Hepatocyte (in vitro differentiated cells): ENCODE results near the gene NAT16. TPM values are rescaled to one million over a fixed set of nuclear protein-coding genes. Genes with fewer than 3 reads are reported as not detected.

ENCODE experiments used
- DNase-seq: peaks from one replicate; pipeline ENCODE4 v3.0.0-alpha.2; 2016; ENCODE audit warnings: low spot score
- H2AFZ ChIP-seq: fragments of 200-600 bp; sonication (generic); 2 replicates; pipeline ENCODE4 v1.6.0; 2016; ENCODE audit warnings: antibody characterized with exemption, mild to moderate bottlenecking
- H3K27ac ChIP-seq: fragments of 200-600 bp; sonication (generic); 2 replicates; pipeline ENCODE4 v1.5.1; 2016; ENCODE audit warnings: mild to moderate bottlenecking
- H3K27me3 ChIP-seq: fragments of 200-600 bp; sonication (generic); 2 replicates; pipeline ENCODE4 v1.6.1; 2016
- H3K36me3 ChIP-seq: fragments of 200-600 bp; sonication (generic); replicated peaks from 2 replicates; pipeline ENCODE4 v1.5.1; 2016; ENCODE audit warnings: low read depth; ENCODE audit not compliant: insufficient read depth
- H3K4me1 ChIP-seq: fragments of 200-600 bp; sonication (generic); 2 replicates; pipeline ENCODE4 v1.5.1; 2016; ENCODE audit warnings: mild to moderate bottlenecking, moderate library complexity; ENCODE audit not compliant: insufficient read depth
- H3K4me2 ChIP-seq: fragments of 200-600 bp; sonication (generic); 2 replicates; pipeline ENCODE4 v1.6.0; 2016
- H3K4me3 ChIP-seq: fragments of 200-600 bp; sonication (generic); 2 replicates; pipeline ENCODE4 v1.5.1; 2016; ENCODE audit warnings: mild to moderate bottlenecking
- H3K79me2 ChIP-seq: fragments of 200-600 bp; sonication (generic); 2 replicates; pipeline ENCODE4 v1.6.0; 2017; ENCODE audit warnings: mild to moderate bottlenecking
- H3K9me2 ChIP-seq: fragments of 200-600 bp; sonication (generic); replicated peaks from 2 replicates; pipeline ENCODE4 v1.6.0; 2017; ENCODE audit warnings: mild to moderate bottlenecking; ENCODE audit not compliant: insufficient read depth
- H3K9me3 ChIP-seq: fragments of 200-600 bp; sonication (generic); 2 replicates; pipeline ENCODE4 v1.5.1; 2016; ENCODE audit warnings: low read depth, mild to moderate bottlenecking
- H4K20me1 ChIP-seq: fragments of 200-600 bp; sonication (generic); 2 replicates; pipeline ENCODE4 v1.6.0; 2016; ENCODE audit warnings: mild to moderate bottlenecking; ENCODE audit not compliant: insufficient read depth, poor library complexity, severe bottlenecking
- CTCF ChIP-seq: fragments of 200-600 bp; sonication (generic); IDR thresholded peaks from 2 replicates; pipeline ENCODE4 v1.5.1; 2016; ENCODE audit warnings: antibody characterized with exemption, mild to moderate bottlenecking; ENCODE audit not compliant: poor library complexity
- EZH2 ChIP-seq: fragments of 200-600 bp; sonication (generic); IDR thresholded peaks from 2 replicates; pipeline ENCODE4 v1.6.1; 2016; ENCODE audit warnings: antibody characterized with exemption, mild to moderate bottlenecking, borderline replicate concordance
- EZH2phosphoT487 ChIP-seq: fragments of 200-600 bp; sonication (generic); IDR thresholded peaks from one replicate; pipeline ENCODE4 v1.6.1; 2018; ENCODE audit warnings: antibody characterized with exemption, mild to moderate bottlenecking, low read depth, moderate library complexity; ENCODE audit not compliant: unreplicated experiment, severe bottlenecking
- WGBS: methylation state at CpG from one replicate; pipeline ENCODE4 v1.1.6; 2016; ENCODE audit warnings: low lambda C conversion rate; ENCODE audit errors: missing lambda C conversion rate; 5-methylcytosine and 5-hydroxymethylcytosine counted together
- polyA plus RNA-seq: library from polyadenylated mRNA; unstranded; fragments of >200 nt; fragmentation: Nextera tagmentation; extraction: Ambion mirVana; gene quantifications from 2 replicates; pipeline ENCODE4 v1.2.1, GENCODE V29; 2016
- total RNA-seq: library from RNA; depleted of rRNA; stranded (reverse); fragments of >200 nt; gene quantifications from 2 replicates; pipeline ENCODE4 v1.2.3, GENCODE V29; 2014

NAT16 gene
- total and polyA plus RNA-seq, 2 experiments from 2014 or later = not detected

GRCh38 chr7:101173752-101174244, 6.3 kb downstream of the NAT16 start:
- Histone ChIP-seq H3K79me2 (no peaks in the 10 kb centered on the region), H3K4me2 (peak overlapping the region; percentile 68), H3K27ac (no peak overlapping the region), H3K27me3 (peaks cover 97% of the 10 kb centered on the region), H2AFZ (no peak overlapping the region), H3K4me1 (peaks cover 20% of the 10 kb centered on the region), H3K4me3 (no peak overlapping the region), H3K9me2 (no peaks in the 10 kb centered on the region), H3K9me3 (no peaks in the 10 kb centered on the region), H4K20me1 (no peaks in the 10 kb centered on the region), H3K36me3 (no peaks in the 10 kb centered on the region)
- no peak for DNase-seq
- TF ChIP-seq EZH2phosphoT487 = peak; percentile 17
- no peak for TF ChIP-seq EZH2
- WGBS = 13% methylated on average over 11 of the region's 16 CpGs

- Histone ChIP-seq H3K4me2 (peak overlapping the region; percentile 70), H2AFZ (no peak overlapping the region), H3K4me1 (peaks cover 20% of the 10 kb centered on the region), H3K4me3 (no peak overlapping the region), H3K36me3 (no peaks in the 10 kb centered on the region), H3K27me3 (peaks cover 98% of the 10 kb centered on the region), H3K79me2 (no peaks in the 10 kb centered on the region), H3K9me2 (no peaks in the 10 kb centered on the region), H3K9me3 (no peaks in the 10 kb centered on the region), H4K20me1 (no peaks in the 10 kb centered on the region), H3K27ac (no peak overlapping the region)
- peak; percentile 46 for DNase-seq
- 6% methylated on average over 49 of the region's 53 CpGs for WGBS
- TF ChIP-seq EZH2 (no peak), CTCF (no peak), EZH2phosphoT487 (peak; percentile 14)
Observed at GRCh38 chr7:101172854-101173751, 7.0 kb downstream of the NAT16 start.

GRCh38 chr7:101172005-101172853, 7.9 kb downstream of the NAT16 start:
- 2% methylated on average over 68 of the region's 79 CpGs for WGBS
- H3K4me1 ChIP-seq = peaks cover 20% of the 10 kb centered on the region
- no peak for DNase-seq
- peaks cover 98% of the 10 kb centered on the region for H3K27me3 ChIP-seq
- no peaks in the 10 kb centered on the region for H4K20me1 ChIP-seq
- no peaks in the 10 kb centered on the region for H3K9me3 ChIP-seq
- H3K9me2 ChIP-seq = no peaks in the 10 kb centered on the region
- no peak for TF ChIP-seq CTCF
- TF ChIP-seq EZH2phosphoT487 = peak; percentile 27
- TF ChIP-seq EZH2 = peak; percentile 82
- H3K36me3 ChIP-seq = no peaks in the 10 kb centered on the region
- no peak overlapping the region for H2AFZ ChIP-seq
- H3K4me2 ChIP-seq = peak overlapping the region; percentile 70
- no peak overlapping the region for H3K4me3 ChIP-seq
- no peaks in the 10 kb centered on the region for H3K79me2 ChIP-seq
- no peak overlapping the region for H3K27ac ChIP-seq
